ENCODE data around the gene MRPS31.

GRCh38 chr13:40801255-40802217, 30.5 kb upstream of the MRPS31 start:
- TF ChIP-seq, protein P1, sequence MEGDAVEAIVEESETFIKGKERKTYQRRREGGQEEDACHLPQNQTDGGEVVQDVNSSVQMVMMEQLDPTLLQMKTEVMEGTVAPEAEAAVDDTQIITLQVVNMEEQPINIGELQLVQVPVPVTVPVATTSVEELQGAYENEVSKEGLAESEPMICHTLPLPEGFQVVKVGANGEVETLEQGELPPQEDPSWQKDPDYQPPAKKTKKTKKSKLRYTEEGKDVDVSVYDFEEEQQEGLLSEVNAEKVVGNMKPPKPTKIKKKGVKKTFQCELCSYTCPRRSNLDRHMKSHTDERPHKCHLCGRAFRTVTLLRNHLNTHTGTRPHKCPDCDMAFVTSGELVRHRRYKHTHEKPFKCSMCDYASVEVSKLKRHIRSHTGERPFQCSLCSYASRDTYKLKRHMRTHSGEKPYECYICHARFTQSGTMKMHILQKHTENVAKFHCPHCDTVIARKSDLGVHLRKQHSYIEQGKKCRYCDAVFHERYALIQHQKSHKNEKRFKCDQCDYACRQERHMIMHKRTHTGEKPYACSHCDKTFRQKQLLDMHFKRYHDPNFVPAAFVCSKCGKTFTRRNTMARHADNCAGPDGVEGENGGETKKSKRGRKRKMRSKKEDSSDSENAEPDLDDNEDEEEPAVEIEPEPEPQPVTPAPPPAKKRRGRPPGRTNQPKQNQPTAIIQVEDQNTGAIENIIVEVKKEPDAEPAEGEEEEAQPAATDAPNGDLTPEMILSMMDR (IDR thresholded peaks at IDR 0.05; ENCODE audit: low read length), result no peak
- no peak for TF ChIP-seq EZH2 (optimal IDR thresholded peaks at IDR 0.05; ENCODE audit: low read depth, low read length)
- TF ChIP-seq EZH2phosphoT487 (IDR thresholded peaks at IDR 0.05; ENCODE audit: low read length), result no peak
